GM18498 (cell line): Measurements from ENCODE around the gene CAST.

Experiments used
- ATAC-seq: cut with Tn5 transposase; IDR thresholded peaks from one replicate; pipeline ENCODE4 v1.9.1; 2021; ENCODE audit warnings: mild to moderate bottlenecking, moderate library complexity; ENCODE audit not compliant: unreplicated experiment

The CAST gene

DNA sequence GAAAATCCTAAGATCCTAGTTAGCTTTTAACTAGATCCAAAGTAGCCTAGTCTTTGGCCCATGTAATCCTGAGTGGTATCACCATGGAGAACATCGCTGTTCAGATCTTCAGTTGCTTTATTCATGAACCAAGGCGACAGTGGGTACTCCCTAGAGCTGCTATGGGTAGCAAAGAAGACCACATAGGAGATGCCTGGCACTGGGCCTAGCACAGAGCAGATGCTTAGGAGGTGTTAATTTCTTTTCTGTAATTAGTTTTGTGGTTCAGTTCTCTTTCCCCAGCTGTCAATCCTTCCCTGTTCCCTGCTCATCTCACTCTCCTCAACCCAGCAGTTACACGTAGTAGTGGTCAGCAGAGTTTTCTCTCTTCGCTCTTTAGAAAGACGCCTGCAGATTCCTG, 9.3 kb downstream of the CAST start:
- ATAC-seq: no peak

DNA sequence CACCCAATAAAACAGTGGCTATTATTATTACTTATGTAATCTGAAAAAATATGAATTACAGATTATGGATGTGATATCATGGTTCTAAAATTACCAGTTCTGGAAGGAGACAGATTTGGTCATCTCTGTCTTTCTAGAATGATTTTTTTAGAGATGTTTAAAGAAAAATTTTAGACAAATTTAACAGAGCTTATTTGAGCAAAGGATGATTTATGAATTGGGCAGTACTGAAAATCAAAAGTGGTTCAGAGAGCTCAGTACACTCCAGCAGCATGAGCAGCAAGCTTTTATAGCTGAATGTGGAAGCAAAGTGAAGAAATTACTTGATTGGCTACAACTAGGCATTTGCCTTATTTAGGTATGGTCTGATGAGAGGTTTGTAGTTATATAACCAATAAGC, 11.0 kb downstream of the CAST start:
- ATAC-seq: no peak

DNA sequence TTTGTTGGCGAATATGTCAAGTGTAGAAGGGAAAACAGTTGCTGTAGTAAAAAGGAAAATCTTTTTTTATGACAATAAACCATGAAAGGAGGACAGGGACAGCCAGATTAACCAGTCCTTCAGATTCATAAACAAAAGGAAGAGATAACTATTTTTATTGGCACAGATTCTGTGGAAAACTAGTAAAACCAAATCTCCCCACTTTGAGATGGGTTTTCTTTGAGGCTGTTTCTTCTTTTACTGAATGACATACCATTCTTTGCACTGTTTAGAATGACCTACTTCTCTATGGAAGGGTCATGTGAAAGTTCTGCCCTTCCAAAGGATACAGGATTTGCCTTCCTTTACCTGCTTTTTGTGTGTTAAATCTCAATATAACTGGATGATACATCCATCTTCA, 13.7 kb downstream of the CAST start:
- ATAC-seq: no peak

DNA sequence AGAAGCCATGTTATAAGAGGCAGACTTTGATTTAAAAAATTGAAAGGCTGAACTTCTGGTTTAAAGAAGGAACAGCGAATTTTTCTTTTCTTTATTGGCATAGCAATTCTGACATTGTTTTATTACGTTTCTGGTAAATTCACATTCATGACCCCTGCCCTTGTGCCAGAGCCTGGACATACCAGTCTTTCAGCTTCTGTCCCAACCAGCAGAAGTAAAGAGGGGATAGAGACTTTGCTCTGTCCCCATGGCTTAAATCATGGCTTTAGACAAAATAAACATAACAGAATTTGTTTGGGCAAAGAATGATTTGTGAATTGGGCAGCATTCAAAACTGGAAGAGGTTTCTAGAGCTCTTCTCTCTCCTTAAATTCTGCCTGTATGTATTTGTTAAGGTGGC, 15.3 kb downstream of the CAST start:
- no peak for ATAC-seq

DNA sequence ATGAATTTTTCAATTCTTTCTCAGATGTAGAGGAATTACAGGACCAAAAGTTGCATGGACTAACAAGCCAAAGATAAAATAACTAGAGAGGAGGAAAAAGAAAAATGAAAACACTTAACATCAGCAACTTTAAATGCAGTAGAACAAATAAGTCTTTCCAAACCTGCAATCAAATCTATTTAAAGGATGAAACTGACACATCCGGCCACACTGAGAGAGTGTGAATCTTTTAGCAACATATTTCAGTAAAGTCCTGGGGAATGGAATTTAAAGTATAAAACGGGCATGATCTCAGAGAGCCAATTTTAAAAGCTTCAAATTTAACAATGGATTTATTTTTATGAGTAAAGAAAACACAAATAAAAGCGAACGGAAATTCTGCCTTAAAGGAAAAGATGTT, 17.1 kb downstream of the CAST start:
- ATAC-seq: no peak

DNA sequence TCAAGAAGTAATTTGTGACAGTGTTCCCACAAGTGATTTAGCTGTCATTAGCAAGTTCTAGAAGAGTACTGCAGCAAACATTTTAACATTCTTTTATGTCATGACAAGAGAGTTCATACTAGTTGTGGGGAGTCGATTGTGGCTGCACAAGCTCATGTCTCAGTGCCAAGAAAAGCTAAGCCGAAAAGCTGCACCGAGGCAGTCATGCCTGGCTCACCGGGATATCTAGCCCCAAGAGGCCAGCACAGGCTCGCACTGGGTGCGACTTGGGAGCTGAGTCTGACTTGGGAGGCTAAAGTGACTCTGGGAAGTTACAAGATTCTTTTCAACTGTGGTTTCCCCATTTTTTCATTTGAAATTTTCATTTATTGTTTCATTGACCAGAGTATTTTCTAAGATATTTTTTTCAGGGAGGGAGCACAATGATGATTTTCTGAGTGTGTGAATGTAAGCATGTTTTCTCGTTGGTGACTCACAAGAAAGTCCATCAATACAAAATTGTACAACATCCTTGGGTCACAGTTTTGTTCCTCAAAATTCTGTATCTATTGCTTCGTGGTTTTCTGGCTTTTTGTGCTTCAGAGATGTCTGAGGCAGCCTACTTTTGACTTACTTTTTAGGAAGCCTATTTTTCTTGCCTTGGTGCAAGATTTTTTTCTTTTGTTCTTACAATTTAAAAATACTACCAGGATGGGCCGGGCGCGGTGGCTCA, 18.7 kb downstream of the CAST start:
- ATAC-seq: no peak

DNA sequence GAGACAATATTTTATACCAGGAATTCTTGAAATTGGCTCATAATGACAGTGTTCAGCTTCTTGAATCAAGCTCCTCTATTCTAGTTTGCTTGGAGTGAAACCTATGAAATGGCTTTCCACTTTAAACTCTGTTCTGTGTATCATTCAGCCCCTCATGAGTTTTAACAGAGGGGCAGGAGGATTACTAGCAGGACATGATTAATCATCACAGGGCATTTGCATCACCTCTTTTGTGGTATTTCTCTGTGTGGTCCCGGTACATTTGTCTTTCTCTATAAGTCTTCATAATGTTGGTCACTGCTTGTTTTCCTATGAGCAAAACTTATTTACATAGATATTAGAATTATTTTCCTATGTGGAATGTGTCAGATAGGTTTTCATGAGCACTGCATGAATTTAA, 21.2 kb downstream of the CAST start:
- no peak for ATAC-seq

DNA sequence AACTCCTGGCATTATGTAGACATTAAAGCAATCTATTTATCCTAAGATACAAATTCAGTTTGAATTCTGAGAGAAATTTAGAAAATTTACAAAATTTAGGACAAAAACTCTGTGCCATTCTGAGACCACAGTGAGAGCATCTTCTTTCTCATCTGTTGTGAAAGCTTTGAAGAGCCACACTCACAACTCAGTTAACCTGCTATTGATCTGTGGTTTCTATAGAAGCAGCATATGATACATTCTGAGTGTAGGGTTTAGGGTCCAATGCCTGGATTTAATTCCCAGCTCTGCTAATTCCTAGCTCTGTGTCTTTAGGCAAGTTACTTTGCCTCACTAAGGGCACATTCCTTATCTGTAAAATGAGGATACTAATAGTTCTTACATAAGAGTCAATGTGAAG, 21.6 kb downstream of the CAST start:
- ATAC-seq: no peak

DNA sequence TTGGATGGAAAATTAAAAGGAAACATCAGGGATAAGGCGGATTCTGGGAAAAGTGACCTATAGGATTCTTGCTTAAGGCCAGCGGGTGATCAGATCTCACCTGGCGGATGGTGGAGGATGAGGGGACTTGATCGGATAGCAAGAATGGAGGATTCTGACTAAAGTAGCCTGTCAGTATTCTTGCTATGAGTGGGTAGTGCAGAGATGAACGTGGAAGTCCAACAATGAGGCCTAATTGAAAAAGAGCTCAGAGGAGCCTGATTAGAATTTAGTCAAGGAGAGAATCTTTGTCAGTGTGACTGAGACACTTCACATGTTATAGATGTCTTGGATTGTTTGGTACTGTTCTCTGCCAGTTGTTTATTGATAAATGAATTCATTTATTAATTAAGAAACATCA, 24.9 kb downstream of the CAST start:
- ATAC-seq: no peak

DNA sequence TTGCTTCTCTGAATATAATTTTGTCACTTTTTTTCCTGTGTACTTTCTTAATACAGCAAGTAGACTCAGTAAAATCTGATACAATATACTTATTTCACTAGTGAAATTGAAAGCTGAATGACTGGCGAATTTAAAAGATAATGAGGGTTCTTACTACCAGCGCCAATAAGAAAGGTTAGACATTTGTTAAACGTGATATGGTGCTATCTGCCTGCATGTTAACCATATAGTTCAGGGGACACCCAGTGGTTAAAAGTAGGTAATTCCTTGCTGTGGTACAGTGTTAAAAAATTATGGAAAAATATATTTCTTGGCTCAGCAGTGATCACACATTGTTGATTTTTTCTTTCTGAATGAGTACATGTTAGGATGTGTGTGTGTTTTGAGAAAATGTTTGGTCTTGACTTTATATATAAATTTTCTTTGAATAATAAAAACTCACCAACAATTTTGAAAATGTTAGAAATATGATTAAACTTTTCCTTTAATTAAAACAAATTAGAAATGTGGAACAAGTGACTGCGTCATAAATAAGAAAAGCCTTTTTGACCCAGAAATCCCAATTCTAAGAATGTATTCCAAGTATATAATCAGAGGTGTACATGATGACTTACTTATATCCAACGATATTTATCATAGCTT, 25.8 kb downstream of the CAST start:
- peak; percentile 88 for ATAC-seq

DNA sequence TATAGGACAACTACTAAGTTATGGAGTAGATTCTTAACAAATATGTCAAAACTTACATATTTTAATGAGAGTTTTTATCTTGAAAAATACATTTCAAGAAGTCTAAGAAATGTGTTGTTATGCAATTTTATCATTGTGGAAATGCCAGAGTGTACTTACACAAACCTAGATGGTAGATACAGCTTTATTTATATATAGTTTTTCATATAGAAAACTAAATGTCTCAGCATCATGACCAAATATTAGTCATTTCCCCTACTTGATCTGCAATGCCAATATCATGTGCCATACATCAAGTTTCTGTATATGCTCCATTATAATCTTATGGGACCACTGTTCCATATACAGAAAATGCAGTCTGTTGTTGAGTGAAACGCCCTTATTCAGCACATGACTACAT, 28.7 kb downstream of the CAST start:
- no peak for ATAC-seq

DNA sequence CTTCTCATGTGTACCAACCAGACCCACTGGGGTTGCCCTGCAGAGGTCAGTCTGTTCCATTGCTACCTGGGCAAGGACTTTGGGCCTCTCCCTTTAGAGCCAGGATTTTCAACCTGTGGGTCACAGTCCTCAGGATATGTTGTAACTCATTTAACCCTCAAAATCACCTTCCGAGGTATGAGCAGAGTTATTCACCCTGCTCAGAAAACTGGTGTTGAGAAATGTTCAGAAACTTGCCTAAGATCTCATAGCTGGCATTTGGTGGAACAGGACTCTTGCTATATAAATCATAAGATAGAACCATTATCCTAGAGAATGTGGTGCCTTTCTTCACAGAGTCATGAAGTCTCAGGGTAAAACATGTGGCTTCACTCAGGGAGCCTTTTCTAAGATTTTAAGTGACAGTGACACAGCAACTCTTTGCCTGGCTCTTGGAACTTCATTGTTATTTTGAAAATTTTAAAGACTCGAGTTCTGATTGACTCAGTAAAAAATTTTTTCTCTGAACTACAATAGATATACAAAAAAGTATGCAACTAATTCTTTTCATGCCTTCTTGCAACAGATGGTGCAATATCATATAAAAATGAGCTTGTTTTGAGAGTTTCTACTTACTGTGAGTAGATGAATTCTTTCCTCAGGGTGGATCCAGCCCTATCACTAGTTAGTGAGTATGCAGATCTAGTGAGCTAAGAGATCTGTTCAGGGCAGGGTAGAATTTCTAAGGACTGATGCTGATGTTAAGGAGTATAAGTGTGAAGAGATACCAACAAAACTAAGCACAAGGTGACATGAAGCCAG, 29.5 kb downstream of the CAST start:
- ATAC-seq: no peak

DNA sequence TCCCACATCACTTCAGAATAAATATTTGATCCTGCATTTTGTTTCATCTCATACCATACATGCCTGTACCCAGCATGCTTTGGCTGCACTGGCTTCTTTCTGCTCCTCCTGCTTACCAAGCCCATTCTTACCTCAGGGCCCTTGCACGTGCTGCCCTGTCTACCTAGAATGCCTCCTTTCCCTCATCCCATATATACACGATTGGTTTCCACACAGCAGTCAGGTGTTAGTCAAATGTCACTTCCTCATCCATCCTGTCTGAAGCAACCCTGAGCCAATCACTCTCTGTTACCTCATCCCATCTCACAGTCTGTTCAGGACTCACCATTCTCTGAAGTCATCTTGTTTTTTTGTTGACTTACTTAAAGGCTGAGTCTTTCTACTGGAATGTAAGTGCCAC, 30.3 kb downstream of the CAST start:
- ATAC-seq: no peak

DNA sequence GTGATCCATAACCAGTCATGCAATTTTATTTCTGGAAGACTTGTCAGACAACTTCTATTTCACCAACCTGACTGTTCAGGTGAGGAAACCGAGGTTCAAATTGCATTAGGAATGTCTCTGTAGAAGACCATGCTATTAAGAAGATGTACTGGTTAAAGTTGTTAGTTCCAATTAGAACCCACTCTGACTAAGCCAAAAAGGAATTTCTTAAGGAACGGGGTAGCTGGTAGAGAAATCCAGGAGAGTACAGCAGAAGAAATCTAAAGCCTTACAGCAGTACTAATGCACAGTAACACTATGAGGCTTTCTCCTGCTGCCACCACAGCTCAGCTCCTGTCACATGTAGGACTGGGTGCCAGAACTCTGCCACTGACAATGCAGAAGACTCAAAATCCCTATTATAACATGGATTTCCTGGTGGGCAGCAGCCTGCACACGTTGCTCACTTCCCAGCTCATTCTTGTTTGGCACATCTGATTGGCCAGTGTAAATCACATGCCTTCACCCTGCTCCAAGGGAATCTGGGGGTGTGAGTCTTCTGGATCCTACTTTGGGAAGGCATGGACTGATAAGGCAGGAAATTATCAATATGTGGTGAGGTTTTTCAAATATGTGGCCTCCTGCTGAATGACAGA, 37.1 kb downstream of the CAST start:
- no peak for ATAC-seq

DNA sequence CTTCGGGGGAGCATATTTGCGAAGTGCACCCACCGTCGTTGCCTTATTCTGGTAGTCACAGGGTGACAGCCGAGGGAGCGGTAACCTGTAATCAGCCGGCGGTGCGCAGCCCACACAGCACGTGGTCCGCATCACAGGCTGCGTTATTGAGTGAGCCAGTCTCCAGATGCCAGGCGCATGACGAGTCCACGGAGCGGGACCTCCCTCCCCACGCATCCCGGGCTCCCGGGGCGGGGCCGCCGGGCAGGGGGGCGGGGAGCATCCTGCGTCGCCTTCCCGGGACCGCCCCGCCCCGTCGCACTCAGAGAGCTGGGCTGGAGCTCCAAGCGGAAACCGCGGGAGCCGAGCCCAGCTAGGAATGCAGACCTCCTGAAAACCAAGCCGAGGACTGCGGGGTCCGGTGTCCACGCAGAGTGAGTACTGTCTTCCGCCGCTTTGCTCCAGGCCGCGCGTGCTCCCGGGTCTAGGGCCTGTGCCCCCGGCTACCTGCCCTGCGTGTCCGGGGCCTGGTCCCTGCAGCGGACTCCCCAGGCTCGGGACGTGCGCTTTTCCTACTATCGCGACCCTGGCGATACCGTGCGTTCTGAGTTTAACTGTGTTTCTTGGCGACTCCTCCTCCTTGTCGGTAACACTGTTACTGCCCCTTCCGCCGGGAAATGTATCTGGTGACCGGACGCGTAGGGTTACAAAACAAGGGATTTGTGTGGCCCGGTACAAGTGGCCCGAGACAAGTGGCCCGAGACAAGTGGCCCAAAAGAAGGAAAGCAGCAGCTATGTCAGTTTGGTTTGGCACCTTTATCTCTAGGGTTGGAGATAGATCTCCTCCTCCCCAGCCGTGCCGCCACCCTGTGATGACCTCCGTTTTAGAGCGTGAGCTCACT, 40.6 kb downstream of the CAST start:
- peak; percentile 51 for ATAC-seq

DNA sequence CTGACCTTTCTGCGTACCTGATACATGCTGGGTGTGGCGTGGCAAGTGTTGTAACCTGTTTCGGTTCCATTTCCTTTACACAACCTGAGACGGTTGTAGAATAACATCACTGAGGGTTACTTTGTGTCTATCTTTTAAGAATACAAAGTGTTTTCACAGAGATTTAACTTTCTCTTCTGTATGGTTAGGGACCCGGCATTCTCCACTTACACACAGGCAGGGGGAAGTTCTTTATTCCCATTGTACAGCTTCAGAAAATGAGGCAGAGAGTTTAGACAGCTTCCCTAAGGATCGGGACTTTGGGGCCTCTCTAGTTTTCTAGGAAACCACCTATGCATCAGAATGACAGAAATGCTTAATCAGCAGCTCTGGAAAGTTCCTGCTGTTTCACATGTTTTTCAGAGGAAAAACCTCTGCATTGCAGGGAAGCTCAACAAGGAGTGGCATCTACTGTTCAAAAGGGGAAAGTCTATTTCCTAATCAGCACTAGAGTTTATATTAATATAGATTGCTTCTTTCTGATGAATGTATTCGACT, 41.3 kb downstream of the CAST start:
- ATAC-seq: peak; percentile 81

DNA sequence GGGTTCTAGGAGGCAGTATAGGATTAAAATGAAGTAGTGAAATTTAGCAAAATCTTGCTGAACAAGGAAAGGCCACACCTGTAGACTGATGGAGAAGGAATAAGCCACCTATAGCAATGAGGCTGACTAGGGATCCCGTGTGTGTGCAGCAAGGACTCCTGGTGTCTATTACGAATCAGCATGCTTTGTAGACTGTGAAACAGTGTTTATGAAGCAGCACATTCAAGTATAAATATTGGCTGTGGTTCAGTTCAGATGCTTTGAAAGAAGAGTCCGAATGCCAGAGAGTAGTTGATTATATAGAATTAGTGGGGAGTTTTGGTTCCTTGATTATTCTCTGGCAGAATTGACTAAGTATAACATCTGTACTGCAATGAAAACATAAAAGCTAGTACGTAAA, 41.8 kb downstream of the CAST start:
- no peak for ATAC-seq

DNA sequence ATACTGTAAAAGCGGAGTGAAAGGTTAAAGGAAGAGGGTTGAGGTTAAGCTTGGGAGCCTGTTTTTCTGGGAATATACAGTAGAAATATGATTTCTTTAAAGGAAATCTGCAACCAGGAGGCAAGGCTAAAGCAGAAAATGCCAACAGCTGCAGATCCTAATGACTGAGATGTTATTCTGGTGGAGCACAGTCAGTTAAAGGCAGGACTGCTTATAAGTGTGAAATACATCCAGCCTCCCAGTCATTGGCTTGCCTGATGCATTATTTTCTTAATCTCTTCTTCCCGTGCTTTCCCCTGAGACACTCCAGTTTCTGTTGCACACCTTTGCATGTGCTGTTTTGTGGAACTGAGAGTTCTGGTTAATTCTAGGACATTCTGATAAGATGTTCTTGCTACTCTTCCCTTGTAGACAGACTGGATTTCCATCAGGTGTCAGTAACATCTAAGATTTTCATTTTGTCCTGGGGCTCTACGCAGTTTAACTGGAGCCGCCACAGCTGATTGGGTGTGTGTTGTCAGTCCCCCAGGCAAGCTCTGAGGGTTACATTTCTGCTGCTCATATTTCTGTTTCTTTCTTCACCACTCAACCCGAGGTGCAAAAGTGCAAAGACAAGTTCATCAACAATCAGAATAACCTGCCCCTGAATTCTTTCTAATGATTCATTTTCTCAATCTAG, 44.4 kb downstream of the CAST start:
- no peak for ATAC-seq

DNA sequence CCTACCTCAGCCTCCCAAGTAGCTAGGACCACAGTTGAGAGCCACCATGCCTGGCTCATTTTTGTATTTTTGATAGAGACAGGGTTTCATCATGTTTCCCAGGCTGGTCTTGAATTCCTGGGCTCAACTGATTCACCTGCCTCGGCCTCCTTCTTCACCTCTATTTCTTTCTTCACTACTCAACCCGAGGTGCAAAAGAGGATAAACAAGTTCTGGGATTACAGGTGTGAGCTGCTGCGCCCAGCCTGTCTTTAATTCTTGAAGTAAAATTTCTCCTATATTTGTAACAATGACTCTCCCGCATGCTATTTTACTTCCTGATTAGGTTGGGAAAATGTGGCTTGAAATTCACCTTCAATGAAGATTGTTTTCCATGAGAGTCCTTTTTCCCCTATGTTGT, 46.4 kb downstream of the CAST start:
- no peak for ATAC-seq
